ENCODE measurements around the gene PROX1.

The PROX1 gene, protein sequence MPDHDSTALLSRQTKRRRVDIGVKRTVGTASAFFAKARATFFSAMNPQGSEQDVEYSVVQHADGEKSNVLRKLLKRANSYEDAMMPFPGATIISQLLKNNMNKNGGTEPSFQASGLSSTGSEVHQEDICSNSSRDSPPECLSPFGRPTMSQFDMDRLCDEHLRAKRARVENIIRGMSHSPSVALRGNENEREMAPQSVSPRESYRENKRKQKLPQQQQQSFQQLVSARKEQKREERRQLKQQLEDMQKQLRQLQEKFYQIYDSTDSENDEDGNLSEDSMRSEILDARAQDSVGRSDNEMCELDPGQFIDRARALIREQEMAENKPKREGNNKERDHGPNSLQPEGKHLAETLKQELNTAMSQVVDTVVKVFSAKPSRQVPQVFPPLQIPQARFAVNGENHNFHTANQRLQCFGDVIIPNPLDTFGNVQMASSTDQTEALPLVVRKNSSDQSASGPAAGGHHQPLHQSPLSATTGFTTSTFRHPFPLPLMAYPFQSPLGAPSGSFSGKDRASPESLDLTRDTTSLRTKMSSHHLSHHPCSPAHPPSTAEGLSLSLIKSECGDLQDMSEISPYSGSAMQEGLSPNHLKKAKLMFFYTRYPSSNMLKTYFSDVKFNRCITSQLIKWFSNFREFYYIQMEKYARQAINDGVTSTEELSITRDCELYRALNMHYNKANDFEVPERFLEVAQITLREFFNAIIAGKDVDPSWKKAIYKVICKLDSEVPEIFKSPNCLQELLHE

DNA sequence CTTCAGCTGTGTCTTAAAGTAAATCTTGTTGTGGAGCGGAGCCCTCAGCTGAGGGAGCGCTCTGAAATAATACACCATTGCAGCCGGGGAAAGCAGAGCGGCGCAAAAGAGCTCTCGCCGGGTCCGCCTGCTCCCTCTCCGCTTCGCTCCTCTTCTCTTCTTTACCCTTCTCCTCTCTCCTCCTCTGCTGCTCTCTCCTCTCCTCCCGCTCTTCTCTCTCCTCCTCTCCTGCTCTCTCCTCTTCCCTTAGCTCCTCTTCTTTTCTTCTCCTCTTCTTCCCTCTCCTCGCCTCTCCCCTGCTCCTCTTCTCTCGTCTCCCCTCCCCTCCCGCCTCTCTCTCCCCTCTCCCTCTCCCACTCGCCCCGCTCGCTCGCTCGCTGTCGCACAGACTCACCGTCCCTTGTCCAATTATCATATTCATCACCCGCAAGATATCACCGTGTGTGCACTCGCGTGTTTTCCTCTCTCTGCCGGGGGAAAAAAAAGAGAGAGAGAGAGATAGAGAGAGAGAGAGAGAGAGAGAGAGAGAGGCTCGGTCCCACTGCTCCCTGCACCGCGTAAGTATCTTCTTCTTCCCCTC is at the start of gene PROX1:
Gene PROX1, plus strand, starts transcription at position 47 of the 580 bp plus-strand sequence. CDS start 8,563 bp downstream, outside the sequence.
- TF ChIP-seq, protein P1, sequence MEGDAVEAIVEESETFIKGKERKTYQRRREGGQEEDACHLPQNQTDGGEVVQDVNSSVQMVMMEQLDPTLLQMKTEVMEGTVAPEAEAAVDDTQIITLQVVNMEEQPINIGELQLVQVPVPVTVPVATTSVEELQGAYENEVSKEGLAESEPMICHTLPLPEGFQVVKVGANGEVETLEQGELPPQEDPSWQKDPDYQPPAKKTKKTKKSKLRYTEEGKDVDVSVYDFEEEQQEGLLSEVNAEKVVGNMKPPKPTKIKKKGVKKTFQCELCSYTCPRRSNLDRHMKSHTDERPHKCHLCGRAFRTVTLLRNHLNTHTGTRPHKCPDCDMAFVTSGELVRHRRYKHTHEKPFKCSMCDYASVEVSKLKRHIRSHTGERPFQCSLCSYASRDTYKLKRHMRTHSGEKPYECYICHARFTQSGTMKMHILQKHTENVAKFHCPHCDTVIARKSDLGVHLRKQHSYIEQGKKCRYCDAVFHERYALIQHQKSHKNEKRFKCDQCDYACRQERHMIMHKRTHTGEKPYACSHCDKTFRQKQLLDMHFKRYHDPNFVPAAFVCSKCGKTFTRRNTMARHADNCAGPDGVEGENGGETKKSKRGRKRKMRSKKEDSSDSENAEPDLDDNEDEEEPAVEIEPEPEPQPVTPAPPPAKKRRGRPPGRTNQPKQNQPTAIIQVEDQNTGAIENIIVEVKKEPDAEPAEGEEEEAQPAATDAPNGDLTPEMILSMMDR (IDR thresholded peaks at IDR 0.05; ENCODE audit: insufficient read depth, low read depth, low read length, missing control alignments) = no peak
- DNase-seq (ENCODE audit: low read depth) = peak; percentile 85
- H3K4me3 ChIP-seq (ENCODE audit: low read length) = peak within 1 kb of the TSS; percentile 31

DNA sequence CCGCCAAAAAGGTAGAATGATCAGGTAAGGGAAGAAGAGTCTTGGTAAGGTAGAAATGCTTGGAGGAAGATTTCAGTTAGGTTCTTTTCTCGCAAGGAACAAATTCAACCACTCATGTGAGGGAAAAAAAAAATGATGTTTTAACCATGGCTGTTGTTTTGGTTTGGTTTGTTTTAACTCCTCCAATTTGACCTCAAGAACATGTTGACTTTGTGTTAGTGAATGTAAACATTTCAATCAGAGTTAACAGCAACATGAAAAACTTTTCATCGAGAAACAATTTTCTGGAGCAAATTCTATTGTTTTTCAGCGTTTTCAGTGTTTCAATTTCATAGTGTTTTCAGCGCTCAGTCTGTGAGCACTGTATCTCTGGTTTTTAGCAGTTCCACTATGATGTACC is 49.0 kb upstream of the PROX1 start:
- no peak for DNase-seq (ENCODE audit: low read depth)
- no peak overlapping the region for H3K4me3 ChIP-seq (ENCODE audit: low read length)
- TF ChIP-seq, protein P1 (IDR thresholded peaks at IDR 0.05; ENCODE audit: insufficient read depth, low read depth, low read length, missing control alignments) = no peak

- H3K4me3 ChIP-seq (ENCODE audit: low read length) = no peak overlapping the region
- DNase-seq (ENCODE audit: low read depth) = no peak
- TF ChIP-seq, protein P1 (IDR thresholded peaks at IDR 0.05; ENCODE audit: insufficient read depth, low read depth, low read length, missing control alignments) = no peak
Observed at GRCh38 chr1:213939888-213940287, 47.9 kb upstream of the PROX1 start.

DNA sequence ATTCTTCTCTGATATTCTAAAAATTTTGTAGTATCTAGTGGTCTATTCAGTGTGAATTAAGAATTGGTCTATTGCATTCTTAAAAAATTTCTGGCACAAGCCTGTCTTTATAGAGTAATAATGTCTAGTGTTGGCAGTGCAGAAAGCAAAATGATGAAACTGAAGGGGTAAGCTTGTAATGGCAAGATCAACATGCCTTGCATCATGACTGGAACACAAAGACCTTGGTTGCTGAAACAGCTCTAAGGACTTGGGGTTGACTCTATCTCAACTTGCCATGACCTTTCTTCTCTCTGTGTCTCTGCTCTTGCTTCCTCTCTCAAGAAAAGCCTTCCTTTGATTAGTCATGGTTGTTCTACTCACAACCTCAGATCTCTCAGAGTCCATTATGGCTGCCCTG is 46.8 kb upstream of the PROX1 start:
- TF ChIP-seq, protein P1 (IDR thresholded peaks at IDR 0.05; ENCODE audit: insufficient read depth, low read depth, low read length, missing control alignments) = no peak
- no peak for DNase-seq (ENCODE audit: low read depth)
- no peak overlapping the region for H3K4me3 ChIP-seq (ENCODE audit: low read length)

- H3K4me3 ChIP-seq (ENCODE audit: low read length) = no peak overlapping the region
- TF ChIP-seq, protein P1 (IDR thresholded peaks at IDR 0.05; ENCODE audit: insufficient read depth, low read depth, low read length, missing control alignments) = no peak
- DNase-seq (ENCODE audit: low read depth) = no peak
Observed at GRCh38 chr1:213942061-213942460, 45.7 kb upstream of the PROX1 start.

DNA sequence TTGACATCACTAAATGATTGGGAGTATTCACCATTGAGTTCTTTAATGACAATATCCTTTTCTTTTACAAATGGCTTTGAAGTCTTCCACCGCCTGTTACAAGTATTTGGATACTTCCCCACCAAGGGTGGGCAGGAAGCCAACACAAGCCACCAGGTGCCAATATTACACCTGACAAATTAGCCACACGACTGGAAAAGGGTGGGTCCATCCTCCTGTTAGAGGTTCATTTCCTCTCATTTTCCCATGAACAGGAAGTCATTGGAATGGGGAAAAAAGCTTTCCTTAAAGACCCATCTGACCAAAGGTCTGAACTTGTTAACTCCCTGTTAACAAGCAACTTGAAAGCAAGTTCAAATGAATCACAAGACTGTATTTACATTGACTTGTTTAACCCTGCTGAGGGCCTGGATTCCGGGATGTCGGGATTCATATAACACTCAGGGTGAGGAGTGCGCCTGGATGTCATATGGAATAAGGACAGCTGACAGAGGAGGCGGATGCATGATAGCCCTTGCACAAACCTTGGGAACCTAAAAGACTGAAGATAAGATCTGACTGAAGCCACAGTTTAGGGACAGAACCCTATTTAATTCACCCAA is 40.5 kb upstream of the PROX1 start:
- no peak for DNase-seq (ENCODE audit: low read depth)
- no peak overlapping the region for H3K4me3 ChIP-seq (ENCODE audit: low read length)
- TF ChIP-seq, protein P1 (IDR thresholded peaks at IDR 0.05; ENCODE audit: insufficient read depth, low read depth, low read length, missing control alignments) = no peak
